RKO (cell line): ENCODE data around the gene ITFG1.

Source experiments
- DNase-seq: peaks from one replicate; pipeline ENCODE4 v3.0.0-alpha.2; 2016; ENCODE audit warnings: low spot score

ITFG1 gene

GRCh38 chr16:47323241-47323640 is 137.6 kb downstream of the ITFG1 start:
- no peak for DNase-seq

GRCh38 chr16:47320546-47321310 is 140.1 kb downstream of the ITFG1 start:
- peak; percentile 39 for DNase-seq

DNA sequence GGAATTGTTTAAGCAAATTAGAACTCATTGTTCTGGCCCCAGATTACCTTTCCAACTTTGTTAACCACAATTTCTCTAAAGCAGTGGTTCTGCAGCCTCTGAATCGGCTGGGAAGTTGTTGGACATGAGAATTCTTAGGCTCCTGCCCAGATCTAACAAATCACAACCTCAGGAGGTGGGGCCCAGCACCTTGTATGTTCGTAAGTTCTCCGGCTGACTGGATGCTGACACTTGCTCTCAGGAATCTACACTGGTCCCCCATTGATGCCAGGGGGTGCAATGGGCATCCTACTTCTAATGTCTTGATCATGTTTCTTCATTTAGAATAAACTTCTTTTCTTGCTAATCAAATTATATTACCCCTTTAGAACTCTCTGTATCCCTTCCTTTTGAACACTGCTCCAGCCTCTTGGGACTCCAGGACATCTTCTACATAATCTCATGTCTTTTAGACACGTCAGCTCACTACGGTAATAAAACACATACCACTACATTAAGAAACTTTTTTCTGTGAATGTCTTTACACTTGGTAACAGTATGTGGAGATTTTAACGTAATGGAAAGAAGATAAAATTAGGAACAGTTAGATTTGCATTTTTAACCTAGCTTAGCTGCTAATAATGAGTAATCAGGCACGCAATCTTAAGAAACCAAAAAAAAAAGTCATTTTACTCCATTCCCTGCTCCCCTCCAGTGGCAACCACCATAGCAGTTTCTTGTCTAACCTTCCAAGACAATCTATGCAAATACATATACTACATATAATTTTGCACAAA is 143.2 kb downstream of the ITFG1 start:
- no peak for DNase-seq

GRCh38 chr16:47316442-47317015 is 144.3 kb downstream of the ITFG1 start:
- no peak for DNase-seq

GRCh38 chr16:47311738-47312505 is 148.9 kb downstream of the ITFG1 start:
- peak; percentile 8 for DNase-seq

DNA sequence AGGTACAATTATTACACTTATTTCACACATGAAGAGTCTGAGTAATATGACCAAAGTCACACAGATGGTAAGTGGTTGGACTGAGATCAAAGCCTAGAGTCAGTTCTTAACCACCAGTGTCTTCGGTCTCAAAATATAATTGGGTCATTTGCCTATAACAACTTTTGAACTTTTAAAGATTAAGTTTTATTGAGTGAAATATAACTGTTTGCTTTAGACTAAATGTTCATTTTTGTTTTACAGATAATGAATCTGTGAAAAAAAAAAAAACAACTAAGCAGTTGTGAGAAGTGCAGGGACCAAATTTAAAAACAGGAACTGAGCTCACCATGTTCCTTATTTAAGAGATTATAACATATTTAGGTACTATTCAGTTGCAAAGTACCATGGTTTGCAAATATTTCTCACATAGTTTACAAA is 150.1 kb downstream of the ITFG1 start:
- no peak for DNase-seq

DNA sequence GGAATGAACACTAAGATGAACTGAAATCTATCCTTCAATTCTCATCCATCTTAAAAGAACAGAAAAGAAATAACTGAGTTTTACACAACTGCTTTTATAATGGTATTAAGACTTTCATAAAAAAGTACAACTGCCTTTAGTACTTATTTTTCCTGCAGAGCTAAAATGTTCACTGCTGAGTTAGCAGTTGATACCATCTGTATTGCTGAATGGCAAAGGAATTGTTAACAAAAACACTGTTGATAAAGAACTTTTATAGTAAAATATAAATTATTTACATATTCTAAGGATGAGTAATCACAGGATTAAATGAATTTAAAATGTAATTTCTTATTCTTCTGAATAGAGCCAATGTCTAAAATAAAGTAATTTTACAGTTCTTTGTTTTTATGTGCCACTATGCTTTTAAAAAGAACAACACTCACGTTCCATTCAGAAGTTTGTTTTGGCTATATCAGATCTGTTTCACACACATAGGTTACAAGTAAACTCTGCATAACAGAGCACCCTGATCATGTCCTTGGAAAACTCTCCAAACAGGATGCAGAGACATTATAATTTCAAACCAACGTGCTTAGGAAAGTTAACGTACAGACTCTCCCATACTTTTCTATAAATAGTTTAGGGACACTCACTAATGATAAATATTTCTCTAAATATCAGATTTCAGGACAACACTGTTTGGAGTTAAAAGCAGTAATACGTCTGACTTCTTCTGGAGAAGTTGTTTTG is 151.1 kb downstream of the ITFG1 start:
- no peak for DNase-seq

DNA sequence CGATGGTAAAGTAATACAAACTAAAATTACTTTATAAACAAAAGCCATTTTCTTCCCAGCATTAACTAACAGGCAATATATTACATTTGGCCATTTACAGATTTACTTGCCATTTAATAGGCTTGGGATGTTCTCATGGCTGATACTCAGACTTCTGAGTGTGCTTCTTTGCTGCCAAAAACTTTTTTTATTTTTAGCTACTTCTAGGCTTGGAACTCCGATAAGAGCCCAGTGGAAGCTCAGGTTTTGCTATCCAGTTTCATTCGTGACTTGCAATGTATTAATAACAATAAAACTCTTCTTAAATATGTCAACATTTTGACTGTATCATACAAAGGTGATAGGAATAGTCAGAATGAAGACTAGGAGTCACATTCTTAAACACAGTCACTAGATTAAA is 152.3 kb downstream of the ITFG1 start:
- DNase-seq: no peak

DNA sequence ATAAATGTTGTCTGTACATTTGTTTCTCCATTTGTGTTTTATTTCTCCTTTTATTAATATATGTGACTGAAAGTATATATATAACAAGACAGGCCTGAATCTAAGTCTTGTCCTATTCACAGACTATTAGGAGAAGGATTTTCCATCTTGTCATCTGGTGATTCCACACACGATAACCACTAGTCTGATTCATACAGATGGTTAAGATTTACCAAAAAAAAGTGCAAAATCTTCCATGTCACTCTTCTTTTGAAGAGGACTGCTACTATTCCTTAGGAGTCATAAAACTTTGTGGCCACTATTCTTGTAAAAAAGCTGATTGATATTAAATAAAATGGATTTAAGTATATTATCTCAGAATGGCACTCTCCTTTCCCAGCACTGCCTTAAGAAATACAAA is 156.3 kb downstream of the ITFG1 start:
- no peak for DNase-seq

DNA sequence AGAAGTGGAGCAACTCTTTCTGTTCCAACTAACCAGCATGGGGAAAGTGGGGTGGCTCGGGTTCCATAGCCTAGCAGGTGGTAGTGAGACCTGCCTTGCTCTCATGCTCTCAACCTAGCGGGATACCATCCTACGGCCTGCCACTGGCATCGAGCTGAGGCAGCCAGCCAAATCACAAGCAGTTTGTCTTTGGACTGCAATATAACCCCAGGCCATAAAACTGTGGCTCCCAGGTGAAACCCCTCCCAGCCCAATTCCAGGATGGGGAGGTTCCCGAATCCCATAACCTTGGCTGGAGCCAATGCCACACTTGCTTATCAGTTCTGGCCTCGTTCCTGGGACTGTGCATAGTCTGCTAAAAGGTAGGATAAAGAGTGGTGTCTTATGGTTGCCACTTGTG is 161.3 kb downstream of the ITFG1 start:
- DNase-seq: no peak

- DNase-seq: no peak
Measured at GRCh38 chr16:47284999-47285398, 175.9 kb downstream of the ITFG1 start.

DNA sequence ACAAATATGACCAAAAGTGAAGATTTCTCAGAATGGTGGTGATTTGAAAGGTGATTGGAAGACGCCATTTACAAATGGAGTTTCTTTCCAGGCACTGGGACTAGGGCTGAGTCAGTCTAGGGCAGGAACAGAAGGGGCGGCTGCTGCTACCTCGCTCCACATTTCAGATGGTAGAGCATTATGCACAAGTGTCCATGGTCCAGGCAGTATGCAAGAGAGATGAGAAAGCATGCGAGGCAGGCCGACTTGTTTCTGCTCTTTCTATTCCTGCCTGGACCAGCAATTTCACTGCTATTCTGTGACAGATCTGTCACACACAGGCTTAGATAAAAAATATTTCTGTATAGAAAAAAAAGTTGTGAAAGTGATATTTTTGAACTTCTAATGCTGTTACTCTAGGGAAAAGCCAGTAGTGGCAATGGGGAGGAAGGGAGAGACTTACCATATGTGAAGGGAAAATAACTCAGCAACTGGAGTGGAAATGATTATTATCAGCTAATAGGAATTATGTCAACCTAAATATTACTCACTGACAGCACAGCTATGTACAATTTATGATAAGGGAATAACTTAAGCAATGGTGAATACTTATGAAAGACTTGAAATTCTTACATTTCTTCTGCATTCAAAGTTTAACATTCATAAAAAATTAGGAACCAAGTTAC is 182.4 kb downstream of the ITFG1 start:
- DNase-seq: no peak

- DNase-seq: no peak
Measured at GRCh38 chr16:47276522-47276921, 184.3 kb downstream of the ITFG1 start.

- no peak for DNase-seq
Measured at GRCh38 chr16:47262938-47263337, 197.9 kb downstream of the ITFG1 start.

GRCh38 chr16:47260503-47260902 is 200.4 kb downstream of the ITFG1 start:
- DNase-seq: no peak

- DNase-seq: peak; percentile 43
Measured at GRCh38 chr16:47258874-47259461, 201.9 kb downstream of the ITFG1 start.

DNA sequence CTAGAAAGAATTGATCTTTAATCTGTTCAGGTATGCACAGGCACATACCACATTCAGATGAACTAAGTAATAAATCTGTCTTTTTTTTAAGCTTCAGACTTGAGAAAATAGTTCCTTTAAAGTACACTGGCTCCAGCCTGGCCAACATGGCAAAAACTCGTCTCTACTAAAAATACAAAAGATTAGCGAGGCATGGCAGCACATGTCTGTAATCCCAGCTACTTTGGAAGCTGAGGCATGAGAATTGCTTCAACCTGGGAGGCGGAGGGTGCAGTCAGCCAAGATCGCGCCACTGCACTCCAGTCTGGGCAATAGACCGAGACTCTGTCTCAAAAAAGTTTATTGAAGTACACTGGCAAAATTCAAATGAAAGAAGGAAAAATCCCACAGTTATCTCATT is 206.1 kb downstream of the ITFG1 start:
- DNase-seq: no peak

DNA sequence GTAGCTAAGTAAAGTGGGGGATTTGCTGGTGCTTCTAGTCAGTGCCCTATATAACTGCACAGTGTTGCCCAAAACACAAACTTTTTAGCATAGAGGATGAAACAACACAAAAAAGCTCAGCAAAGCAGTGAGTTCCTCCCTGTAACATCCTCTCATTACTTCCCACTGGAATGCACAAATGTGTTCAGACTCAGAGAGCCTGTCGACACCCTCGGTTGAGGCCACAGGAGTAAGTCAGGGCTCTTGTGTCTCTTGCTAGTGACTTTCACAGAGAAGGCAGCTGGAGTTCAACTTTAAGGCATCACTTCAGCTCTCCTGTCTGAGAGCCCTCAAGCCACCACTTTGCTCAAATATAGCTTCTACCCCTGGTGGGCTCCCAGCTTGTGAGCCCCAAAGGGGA is 209.9 kb downstream of the ITFG1 start:
- DNase-seq: no peak

DNA sequence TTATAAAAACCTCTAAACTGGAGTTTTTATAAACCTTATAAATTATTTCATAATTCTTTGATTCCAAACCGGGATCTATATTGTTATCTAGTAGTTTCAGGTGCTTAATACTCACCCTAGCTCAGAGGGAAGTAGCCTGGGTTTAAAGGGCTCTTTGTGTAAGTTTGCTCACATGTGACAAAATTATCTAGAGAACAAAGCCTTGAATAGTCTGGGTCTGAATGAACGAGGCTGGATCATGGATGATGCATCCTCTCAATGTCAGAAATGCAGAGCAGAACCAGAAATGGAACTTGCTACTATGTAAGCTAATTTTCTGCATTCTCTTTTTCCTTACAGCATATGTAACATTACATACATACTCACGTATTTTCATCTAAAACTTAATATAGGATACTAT is 213.2 kb downstream of the ITFG1 start:
- DNase-seq: no peak

DNA sequence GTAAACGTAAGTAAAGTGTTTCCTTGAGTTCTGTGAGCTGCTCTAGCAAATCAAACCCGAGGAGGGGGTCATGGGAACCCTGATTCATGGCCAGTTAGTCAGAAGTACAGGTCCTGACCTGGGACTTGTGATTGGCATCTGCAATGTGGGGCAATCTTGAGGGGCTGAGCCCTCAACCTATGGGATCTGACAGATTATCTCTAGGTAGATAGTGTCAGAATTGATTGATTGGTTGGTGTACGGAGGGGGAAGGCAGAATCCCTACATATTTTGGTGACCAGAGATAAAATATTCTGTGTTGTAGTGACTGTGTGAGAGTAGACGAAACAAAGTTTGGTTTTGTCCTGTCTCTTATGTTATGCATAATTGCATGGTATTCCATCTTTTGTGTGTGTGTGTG is 216.7 kb downstream of the ITFG1 start:
- no peak for DNase-seq

GRCh38 chr16:47241061-47241460 is 219.8 kb downstream of the ITFG1 start:
- DNase-seq: no peak
